ENCODE data around the gene ACY1.

The ACY1 gene

DNA sequence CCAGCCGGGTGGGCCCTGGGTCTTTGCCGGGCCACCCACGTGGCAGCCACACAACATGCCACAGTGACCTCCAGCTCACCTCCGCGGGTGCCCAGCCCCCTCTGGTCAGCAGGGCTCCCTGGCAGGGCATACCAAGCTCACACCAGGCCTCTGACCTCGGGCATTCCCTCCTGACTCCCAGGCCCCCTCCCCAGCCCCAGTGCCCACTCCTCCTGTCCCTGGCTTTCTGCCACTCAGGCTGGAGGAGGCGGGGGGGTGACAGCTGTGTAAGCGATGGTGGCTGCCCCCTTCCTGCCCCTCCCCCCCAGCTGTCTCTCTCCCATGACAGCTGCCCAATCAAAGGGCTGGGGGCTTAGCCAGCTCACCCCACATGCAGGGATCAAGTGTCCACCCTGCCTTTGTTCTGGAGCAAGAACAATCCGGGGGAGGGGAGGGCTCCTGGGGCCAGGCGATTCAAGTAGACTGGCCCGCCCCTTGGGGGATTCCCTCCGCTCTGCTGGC lies 19.3 kb upstream of the ACY1 start:
- no peak for DNase-seq (ENCODE audit: low read depth, low spot score)

- no peak for DNase-seq (ENCODE audit: low read depth, low spot score)
These were observed 18.8 kb upstream of the ACY1 start for GRCh38 chr3:51964521-51964920.

DNA sequence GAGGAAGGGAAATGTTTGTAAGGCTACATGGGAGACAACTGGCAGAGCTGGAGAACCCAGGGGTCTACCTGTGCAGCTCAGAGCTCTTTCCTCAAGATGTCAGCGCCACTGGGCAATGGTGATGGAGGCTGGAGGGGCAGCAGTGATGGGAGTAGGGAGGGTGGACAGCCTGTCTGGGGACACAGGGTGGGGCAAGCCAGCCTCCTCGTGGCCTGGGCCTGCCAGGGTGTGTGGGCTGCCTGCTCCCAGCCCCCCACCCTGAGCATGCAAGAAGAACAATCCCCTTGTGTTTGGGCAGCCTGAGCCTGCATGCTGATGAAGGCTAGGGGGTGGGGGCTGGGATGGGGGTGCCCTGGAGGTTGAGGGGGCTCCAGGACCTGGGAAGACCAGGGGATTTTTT lies 17.3 kb upstream of the ACY1 start:
- DNase-seq (ENCODE audit: low read depth, low spot score): no peak

- no peak for DNase-seq (ENCODE audit: low read depth, low spot score)
These were observed 16.8 kb upstream of the ACY1 start for GRCh38 chr3:51966486-51966885.

GRCh38 chr3:51966922-51967383 lies 16.4 kb upstream of the ACY1 start:
- DNase-seq (ENCODE audit: low read depth, low spot score): no peak

GRCh38 chr3:51967384-51968169 lies 15.8 kb upstream of the ACY1 start, which contains the start of gene PCBP4:
Gene PCBP4 (minus strand): TSS chr3:51967454. CDS start chr3:51961240, 6,214 bp downstream.
- DNase-seq (ENCODE audit: low read depth, low spot score): no peak

DNA sequence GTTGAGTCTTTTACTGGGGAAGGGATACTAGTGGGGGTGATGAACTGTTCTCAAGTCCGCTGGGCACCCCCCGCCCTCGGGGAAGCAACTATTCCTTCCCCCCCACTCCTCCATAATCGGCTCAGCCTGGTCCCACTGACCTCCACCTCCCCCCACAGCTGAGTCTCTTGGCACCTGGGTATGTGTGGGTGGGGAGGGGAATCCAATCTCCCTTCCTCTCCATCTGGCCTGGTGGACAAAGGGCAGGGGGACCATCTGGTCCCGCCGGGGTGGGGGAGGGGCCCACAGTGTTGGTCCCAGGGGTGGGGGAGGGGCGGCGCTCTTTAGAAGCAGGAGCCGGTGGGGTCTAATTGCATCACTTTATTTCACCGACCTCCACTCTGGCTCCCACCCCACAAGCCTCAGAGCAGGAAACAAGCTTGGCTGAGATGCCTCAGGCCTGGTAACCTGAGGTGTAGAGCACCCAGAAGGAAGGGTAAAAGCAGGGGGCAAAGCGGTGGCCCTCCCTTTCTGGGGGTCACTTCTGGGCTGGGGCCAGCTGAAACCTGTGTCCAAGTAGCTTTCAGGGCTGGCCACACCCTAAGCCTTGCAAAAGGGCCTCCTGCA lies 15.1 kb upstream of the ACY1 start:
- no peak for DNase-seq (ENCODE audit: low read depth, low spot score)

GRCh38 chr3:51968883-51969678 lies 14.3 kb upstream of the ACY1 start:
- no peak for DNase-seq (ENCODE audit: low read depth, low spot score)

DNA sequence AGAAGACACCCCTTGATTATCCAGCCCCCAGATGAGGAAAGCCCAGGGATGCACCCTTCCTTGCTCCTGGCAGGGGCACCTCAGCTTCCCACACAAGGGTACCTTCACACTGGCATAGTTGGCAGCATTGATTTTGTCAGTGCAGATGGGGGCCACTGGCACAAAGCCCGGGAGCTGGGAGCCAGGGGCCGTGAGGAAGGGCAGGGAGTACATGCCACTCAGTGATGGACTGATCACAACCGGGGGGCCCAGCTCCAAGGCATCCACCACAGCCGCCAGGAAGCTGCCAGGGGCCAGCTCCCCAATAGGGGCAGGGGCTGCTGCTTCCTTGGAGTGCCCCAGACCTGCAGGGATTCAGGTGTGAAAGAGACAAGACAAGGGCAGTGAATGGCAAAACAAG lies 13.5 kb upstream of the ACY1 start:
- DNase-seq (ENCODE audit: low read depth, low spot score): no peak

- DNase-seq (ENCODE audit: low read depth, low spot score): no peak
These were observed 12.6 kb upstream of the ACY1 start for GRCh38 chr3:51970606-51971300.

- DNase-seq (ENCODE audit: low read depth, low spot score): no peak
These were observed 12.0 kb upstream of the ACY1 start for GRCh38 chr3:51971350-51971749.

GRCh38 chr3:51974277-51974962 lies 8.9 kb upstream of the ACY1 start:
- no peak for DNase-seq (ENCODE audit: low read depth, low spot score)

- DNase-seq (ENCODE audit: low read depth, low spot score): no peak
These were observed 8.1 kb upstream of the ACY1 start, which contains the start of gene ABHD14A for GRCh38 chr3:51974963-51975851. Gene ABHD14A (plus strand): TSS chr3:51975064. CDS start chr3:51975136, 72 bp downstream.

GRCh38 chr3:51975852-51976549 lies 7.3 kb upstream of the ACY1 start:
- DNase-seq (ENCODE audit: low read depth, low spot score): no peak

DNA sequence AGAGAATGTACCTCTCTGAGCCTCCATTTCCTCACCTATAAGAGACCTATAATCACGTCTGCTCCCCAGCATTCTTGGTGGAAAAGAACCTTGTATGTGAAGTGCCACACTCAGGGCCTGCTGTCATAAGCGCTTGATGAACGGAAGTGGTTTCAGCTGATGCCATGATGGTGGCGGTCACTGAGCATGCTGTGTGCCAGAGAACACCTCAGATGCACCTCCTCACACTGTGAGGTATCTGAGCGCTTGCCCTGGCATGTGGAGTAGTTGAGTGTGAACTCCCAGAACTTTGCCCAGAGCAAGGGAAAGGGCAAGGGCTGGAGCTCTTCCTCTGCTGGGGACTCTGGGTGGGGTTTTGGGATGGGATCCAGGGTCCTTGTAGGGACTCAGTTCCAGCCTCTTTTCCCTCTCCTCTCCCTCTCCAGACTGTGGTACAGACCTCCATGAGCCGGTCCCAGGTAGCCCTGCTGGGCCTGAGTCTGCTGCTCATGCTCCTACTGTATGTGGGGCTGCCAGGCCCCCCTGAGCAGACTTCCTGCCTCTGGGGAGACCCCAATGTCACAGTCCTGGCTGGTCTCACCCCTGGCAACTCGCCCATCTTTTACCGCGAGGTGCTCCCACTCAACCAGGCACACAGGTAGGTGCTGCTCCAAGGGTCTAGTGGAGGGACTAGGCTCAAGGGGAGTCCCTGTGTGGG lies 5.7 kb upstream of the ACY1 start:
- DNase-seq (ENCODE audit: low read depth, low spot score): no peak

- DNase-seq (ENCODE audit: low read depth, low spot score): no peak
These were observed 5.2 kb upstream of the ACY1 start for GRCh38 chr3:51978143-51978502.

GRCh38 chr3:51980253-51980652 lies 3.1 kb upstream of the ACY1 start:
- DNase-seq (ENCODE audit: low read depth, low spot score): no peak

DNA sequence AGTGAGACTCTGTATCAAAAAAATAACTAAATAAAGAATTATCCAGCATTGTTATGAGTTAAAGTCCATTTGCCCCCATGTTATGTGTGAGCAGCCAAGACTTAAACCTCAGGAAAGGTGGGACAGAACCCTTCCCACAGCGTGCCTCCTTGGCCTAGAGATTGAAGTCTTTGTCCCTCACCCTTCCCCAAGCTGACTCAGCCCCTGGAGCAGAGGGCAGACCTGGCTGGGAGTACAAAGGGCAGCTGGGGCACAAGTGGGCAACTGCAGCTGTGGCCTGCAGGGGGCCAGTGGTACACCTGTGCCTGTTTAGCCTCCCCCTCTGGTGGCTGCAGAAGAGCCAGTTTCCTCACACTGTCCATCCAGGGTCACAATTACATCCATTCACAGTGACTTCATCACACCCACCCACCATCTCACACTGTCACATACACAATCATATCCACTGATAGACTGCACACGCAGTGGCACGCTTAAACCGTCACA lies 940 bp upstream of the ACY1 start:
- DNase-seq (ENCODE audit: low read depth, low spot score): no peak
